H1 (cell line): ENCODE data around the gene STK11IP. TPM values are rescaled to one million over a fixed set of nuclear protein-coding genes. Genes with fewer than 3 reads are reported as not detected.

Experiments
- CHD7 ChIP-seq: fragments of 300-600 bp; sonication (generic); IDR thresholded peaks from 2 replicates; pipeline ENCODE4 v1.7.1; 2012; ENCODE audit warnings: low read length, moderate library complexity, mild to moderate bottlenecking, inconsistent platforms; ENCODE audit not compliant: insufficient replicate concordance
- CREB1 ChIP-seq: IDR thresholded peaks from 2 replicates; pipeline ENCODE4 v1.6.1; 2012; ENCODE audit warnings: inconsistent platforms
- TCF12 ChIP-seq: IDR thresholded peaks from 2 replicates; pipeline ENCODE4 v1.6.1; 2011; ENCODE audit warnings: low read depth, mild to moderate bottlenecking, low read length
- polyA plus RNA-seq, 7 experiments: library from polyadenylated mRNA; depleted of rRNA in 3 of 7; stranded (reverse) in 5 of 7; unstranded in 2 of 7; fragments of >200 nt in 5 of 7; fragments of 200-250 nt in 2 of 7; gene quantifications; 1 replicate in 5 of 7; 2 replicates in 1 of 7; 4 replicates in 1 of 7; pipeline versions ENCODE4 v1.2.1 to v1.2.3, GENCODE V29; 2011 to 2013; ENCODE audit warnings: missing spikeins in 2 of 7, mixed read lengths in 2 of 7
- total RNA-seq: library from RNA; stranded (reverse); fragmentation: NEBNext Ultra II Directional; extraction: Animal tissue kit (Norgen Biotek cat#: 25700); gene quantifications from 2 replicates; pipeline ENCODE4 v1.2.1, GENCODE V29; 2021

Gene STK11IP
- total and polyA plus RNA-seq, 2 of the 8 experiments (the other 6 are each of a cell fraction or from before 2014, with no cell fraction given), result 18.5 to 29.6 TPM

DNA sequence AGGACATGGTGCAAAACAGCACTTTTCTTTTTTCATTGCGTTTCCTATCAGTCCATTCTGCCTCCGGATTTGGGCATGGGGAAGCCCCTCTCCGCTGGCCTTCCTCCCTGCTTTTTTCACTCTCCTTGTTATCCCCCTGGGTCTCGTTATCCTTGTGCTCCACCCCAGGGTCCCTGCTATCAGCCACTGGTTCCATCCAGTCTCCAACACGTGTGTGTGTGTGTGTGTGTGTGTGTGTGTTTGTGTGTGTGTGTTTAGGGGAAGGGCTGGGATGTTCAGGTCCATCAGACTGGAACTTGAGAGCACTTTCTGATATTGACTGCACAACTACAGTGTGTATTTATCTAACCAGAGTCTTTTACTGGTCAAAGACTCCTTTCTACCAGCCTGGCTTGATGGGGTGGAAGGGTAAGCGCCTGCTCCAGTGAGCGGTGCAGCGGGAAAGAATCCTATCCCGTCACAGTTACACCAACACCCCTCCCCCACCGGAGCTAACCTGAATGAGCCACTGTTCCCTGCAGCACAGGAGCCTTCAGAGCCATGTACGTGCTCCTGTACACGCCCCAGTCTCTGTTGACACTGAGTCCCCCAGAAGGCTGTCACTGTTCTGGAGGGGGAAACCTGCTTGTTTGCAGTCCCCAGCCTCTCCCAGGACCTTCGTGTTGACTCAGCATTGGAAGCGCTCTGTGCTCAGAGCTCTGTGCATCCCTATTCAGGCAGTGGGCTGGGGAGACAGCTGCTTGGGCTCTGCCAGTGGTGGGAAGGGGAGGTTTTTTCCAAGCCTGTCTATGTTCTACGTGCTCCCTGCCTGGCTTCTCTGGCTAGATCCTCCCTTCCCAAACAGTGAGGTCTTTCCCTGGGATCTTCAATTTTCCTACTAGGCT is 20.9 kb upstream of the STK11IP start (continued):
- no peak for TF ChIP-seq CHD7
- TF ChIP-seq CREB1, result peak; percentile 64
- TF ChIP-seq TCF12, result no peak
- TF ChIP-seq, all 59 proteins: peak for 13
